GM13977 (cell line): Measurements from ENCODE around the gene SERP2.

Experiments
- DNase-seq: peaks from one replicate; pipeline ENCODE4 v3.0.0; 2012; ENCODE audit warnings: low spot score
- in situ Hi-C: fragments of 300-500 bp; cut with MboI; formaldehyde crosslinking; loops from one replicate; pipeline ENCODE4 v1.12.0; 2022; ENCODE audit warnings: low sequenced_read_pairs, low pct_unique_long_range_greater_than_20kb, mixed read lengths, inconsistent platforms; ENCODE audit not compliant: unreplicated experiment
- TF ChIP-seq, protein P1 (sequence below): IDR thresholded peaks from 2 replicates; pipeline ENCODE4 v1.5.1; 2012; ENCODE audit warnings: mild to moderate bottlenecking, control low read depth; ENCODE audit not compliant: insufficient read depth; ENCODE audit errors: extremely low read depth, missing control alignments

Gene SERP2

DNA sequence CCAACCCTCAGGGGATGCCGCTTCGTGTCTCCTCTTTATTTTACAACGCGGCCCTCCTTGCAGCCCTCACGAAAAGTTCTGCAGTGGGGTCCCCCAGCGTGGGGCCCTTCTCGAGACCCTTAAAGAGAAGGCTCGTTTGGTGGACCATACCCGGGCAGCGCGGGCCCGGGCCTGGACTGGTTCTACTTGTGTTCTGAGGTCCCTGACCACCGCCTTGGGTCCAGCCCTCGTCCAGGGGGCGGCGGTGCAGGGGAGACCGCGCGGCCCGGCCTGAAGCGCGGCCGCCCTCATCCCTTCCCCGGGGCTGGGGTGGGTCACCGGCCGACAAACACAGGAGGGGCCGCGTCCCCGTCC is 400 bp upstream of the SERP2 start:
- no peak for DNase-seq
- TF ChIP-seq, protein P1, sequence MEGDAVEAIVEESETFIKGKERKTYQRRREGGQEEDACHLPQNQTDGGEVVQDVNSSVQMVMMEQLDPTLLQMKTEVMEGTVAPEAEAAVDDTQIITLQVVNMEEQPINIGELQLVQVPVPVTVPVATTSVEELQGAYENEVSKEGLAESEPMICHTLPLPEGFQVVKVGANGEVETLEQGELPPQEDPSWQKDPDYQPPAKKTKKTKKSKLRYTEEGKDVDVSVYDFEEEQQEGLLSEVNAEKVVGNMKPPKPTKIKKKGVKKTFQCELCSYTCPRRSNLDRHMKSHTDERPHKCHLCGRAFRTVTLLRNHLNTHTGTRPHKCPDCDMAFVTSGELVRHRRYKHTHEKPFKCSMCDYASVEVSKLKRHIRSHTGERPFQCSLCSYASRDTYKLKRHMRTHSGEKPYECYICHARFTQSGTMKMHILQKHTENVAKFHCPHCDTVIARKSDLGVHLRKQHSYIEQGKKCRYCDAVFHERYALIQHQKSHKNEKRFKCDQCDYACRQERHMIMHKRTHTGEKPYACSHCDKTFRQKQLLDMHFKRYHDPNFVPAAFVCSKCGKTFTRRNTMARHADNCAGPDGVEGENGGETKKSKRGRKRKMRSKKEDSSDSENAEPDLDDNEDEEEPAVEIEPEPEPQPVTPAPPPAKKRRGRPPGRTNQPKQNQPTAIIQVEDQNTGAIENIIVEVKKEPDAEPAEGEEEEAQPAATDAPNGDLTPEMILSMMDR, result no peak
- in situ Hi-C loops, result no loop called here

DNA sequence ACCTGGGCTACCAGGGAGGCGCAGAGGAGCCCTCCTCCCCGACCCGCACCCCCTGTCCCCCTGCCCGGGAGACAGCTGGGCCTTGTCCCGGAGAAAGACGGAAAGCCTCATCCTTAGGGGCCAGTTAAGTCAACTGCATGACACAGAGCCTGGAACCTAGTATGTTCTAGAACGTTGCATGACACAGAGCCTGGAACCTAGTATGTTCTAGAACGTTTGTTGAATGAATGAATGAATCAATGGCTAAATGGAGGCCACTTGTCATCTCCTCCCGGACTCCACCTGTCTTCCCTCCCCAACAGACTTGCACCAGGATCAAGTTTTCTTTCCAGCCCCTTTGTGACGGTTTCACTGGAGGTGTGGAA is 706 bp downstream of the SERP2 start:
- TF ChIP-seq, protein P1, result no peak
- peak; percentile 21 for DNase-seq
- in situ Hi-C loops, result no loop called here

DNA sequence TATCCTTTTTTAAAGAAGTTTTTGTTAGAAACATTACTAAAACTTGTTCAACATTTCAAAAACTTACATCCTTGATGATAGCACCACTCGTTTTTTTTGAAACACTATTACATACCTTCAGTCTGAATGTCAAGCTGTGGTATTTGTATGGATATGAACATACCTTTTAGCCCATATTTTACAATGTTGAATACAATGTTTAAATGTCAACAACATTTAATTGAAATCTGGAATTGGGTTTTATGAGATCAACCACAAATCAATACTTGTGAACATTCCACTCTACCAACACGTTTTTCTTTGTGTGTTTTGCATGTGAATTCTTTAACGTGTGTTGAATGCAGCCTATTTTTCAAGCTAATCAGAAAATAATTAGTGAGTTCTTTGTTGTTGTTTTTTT is 4.7 kb downstream of the SERP2 start:
- TF ChIP-seq, protein P1, result no peak
- in situ Hi-C loops, result no loop called here
- DNase-seq, result no peak

DNA sequence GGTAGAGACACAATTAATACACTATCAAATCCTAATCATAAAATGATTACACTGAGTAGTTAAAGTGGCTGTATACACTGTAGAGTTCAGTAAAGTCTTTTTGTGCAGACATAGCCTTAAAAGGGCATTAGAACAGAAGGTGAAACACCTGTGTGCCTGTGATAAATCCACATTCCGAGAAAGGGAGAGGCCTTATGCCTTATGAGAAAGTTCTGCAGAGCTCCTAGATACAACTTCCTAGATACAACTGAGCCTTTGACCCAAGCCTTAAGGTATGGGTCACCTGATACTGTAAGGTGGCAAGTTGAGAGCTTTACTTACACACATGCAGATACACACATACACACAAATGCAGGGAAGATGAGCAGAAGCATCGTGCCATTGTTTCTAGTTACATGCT is 6.3 kb downstream of the SERP2 start:
- TF ChIP-seq, protein P1, result no peak
- in situ Hi-C loops, result no loop called here
- DNase-seq, result no peak

DNA sequence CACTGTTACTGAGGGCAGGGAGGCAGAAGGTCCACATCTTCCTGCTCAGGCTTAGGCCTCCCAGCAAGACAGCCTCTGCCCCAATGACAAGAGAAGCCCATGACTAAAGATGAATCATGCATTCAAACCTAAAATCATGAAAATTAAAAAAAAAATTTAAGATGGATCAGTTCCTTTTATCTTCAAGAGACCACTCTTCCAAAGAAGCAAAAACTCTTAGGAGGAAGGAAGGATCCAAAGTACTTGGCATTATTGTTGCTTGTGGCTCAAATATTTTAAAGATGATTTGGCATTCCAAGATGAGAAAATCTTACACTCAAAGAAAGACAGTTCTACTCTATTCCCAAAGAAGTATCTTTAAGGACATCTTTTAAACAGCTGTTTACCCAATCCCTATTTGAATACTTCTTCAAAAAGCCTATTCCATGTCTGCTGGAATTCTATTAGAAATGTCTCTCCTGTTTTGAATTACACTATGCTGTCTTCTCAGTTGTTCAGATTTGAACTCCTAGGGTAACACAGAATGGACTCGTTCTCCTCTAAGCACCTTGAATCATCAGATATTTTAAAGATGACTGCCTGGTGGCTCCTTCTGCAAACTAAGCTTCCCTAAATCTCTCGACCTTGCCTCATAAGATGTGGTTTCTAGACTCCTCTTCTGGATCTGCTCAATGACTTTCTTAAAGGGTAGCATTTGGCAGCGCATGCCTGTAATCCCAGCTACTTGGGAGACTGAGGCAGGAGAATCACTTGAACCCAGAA is 7.0 kb downstream of the SERP2 start:
- no peak for DNase-seq
- TF ChIP-seq, protein P1, result no peak
- in situ Hi-C loops, result no loop called here

DNA sequence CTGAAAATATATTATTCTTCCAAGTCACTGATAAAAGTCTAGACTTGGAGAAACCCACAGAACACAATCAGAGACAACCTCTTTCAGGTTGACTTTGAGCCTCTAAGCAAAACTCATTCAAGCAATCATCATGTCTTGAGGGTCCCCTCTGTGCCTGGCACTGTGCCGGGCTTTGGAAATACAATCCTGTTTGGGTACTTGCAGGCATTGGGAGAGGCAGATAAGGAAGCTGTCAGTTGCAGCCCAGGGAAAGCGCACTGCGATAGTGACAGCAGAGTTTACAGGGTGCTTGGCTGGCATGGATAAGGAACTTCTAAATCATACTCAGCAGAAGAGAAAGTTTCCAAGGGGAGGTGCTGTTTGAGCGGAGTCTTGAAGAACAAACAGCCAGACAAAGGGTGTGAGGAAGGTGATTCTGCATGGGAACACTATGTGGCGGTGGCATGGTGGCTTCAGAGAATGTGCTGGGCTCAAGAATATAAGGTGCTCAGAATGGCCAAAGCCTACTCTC is 9.1 kb downstream of the SERP2 start:
- DNase-seq, result no peak
- in situ Hi-C loops, result no loop called here
- TF ChIP-seq, protein P1, result no peak
